ENCODE data around the gene OR6C70.
"Not testable (repeated sequence)": the region's sequence is repeated elsewhere in the genome, so short reads cannot be mapped to it uniquely, and the experiment has no call there.

Gene OR6C70

GRCh38 chr12:55470088-55470829 is at the start of gene OR6C70:
OR6C70 (minus strand) TSS chr12:55470138; CDS start chr12:55470138, 0 bp downstream.
- DNase-seq = no peak

- DNase-seq = no peak
Observed at GRCh38 chr12:55516391-55516790, 46.5 kb upstream of the OR6C70 start.

DNA sequence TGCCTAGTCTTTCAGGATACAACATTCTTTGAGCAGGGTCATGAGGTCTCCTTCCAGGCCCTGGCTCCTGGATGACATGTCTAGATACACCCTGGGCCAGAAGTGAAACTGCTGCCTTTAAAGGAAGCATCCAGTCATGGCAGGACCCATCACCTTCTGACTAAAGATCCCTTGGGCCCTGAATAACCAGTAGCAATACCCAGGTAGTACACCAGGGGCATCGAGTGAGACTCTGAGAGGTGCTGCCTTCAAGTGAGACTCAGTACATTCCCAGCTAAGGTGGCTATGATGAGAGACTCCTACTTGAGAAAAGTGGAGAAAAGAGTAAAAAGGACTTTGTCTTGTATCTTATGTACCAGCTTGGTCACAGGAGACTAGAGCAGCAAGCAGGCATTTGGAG is 45.8 kb upstream of the OR6C70 start:
- no peak for DNase-seq

- no peak for DNase-seq
Observed at GRCh38 chr12:55501601-55502000, 31.7 kb upstream of the OR6C70 start.

GRCh38 chr12:55499810-55500252 is 29.9 kb upstream of the OR6C70 start:
- no peak for DNase-seq

DNA sequence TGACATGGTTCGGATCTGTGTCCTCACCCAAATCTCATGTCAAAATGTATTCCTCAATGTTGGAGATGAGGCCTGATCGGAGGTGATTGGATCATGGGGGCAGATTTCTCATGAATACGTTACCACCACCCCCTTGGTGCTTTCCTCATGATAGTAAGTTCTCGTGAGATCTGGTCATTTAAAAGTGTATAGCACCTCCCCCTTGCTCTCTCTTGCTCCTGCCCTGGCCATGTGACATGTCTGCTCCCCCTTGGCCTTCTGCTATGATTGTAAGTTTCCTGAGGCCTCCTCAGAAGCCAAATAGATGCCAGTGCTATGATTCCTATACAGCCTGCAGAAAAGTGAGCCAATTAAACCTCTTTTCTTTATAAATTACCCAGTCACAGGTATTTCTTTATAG is 29.3 kb upstream of the OR6C70 start:
- DNase-seq = no peak

- no peak for DNase-seq
Observed at GRCh38 chr12:55495490-55495889, 25.6 kb upstream of the OR6C70 start.

- DNase-seq = no peak
Observed at GRCh38 chr12:55492078-55492477, 22.1 kb upstream of the OR6C70 start, which contains the start of gene OR6C68. OR6C68 (plus strand) TSS chr12:55492378; CDS start chr12:55492378, 0 bp downstream.

DNA sequence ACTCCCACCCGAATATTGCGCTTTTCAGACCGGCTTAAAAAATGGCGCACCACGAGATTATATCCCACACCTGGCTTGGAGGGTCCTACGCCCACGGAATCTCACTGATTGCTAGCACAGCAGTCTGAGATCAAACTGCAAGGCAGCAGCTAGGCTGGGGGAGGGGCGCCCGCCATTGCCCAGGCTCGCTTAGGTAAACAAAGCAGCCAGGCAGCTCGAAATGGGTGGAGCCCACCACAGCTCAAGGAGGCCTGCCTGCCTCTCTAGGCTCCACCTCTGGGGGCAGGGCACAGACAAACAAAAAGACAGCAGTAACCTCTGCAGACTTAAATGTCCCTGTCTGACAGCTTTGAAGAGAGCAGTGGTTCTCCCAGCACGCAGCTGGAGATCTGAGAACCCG is 14.3 kb upstream of the OR6C70 start:
- DNase-seq = not testable (repeated sequence)

DNA sequence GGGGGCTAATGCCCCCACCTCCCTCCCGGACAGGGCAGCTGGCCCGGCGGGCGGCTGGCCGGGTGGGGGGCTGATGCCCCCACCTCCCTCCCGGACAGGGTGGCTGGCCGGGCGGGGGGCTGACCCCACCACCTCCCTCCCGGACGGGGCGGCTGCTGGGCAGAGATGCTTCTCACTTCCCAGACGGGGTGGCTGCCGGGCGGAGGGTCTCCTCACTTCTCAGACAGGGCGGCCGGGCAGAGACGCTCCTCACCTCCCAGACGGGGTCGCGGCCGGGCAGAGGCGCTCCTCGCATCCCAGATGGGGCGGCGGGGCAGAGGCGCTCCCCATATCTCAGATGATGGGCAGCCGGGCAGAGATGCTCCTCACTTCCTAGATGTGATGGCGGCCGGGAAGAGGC is 9.2 kb upstream of the OR6C70 start:
- DNase-seq = not testable (repeated sequence)

DNA sequence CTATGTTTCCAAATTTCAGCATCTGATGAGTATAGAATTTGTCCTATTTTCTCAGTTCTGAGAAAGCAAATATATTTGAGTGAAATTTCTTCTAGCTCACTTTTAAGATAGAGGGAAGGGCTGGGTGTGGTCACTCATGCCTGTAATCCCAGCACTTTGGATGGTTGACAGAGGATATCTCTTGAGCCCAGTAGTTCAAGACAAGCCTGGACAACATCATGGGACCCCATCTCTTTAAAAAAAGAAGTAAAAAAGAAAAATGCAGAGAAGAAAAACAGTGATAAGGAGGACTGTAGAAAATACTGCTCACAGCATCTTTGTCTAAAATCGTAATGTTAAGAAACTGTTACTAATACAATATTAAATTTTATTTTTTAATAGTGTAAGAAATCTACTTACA is 2.3 kb upstream of the OR6C70 start:
- DNase-seq = no peak

GRCh38 chr12:55469291-55469690 is 647 bp downstream of the OR6C70 start:
- no peak for DNase-seq

DNA sequence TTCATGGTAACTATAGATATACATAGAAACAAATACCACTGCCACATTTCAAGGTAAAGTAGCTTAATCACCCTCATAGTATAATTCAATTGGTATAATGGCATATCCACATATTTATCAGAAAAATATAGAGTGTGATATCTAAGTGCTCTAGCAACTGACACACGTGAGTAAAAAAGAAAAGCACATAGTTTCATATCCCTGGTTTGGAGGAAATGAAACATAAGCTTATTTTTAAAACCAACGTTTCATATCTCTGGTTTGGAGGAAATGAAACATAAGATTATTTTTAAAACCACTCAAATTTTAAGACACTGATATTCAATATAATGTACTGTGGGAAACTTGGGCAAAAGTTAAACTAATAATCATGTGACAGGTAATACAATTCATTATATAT is 2.1 kb downstream of the OR6C70 start:
- DNase-seq = no peak

GRCh38 chr12:55464926-55465325 is 5.0 kb downstream of the OR6C70 start:
- DNase-seq = not testable (repeated sequence)

DNA sequence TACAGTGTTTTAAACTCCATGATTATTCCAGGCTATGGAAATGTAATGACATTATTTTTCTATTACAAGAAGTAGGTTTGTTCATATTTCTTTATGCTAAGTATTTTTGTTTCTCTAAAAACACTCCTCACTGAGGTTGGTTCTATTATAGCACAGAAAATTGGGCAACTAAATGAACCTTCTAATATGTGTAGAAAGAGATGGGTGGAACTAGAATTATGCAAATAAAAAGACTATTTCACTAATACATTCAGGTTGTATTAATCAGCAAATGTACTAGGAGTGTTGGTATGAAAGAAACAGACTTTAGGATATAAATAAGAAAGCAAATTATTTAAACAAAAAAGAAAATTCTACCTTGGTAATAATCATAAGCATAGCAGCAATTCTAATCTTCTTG is 21.1 kb downstream of the OR6C70 start:
- DNase-seq = no peak

DNA sequence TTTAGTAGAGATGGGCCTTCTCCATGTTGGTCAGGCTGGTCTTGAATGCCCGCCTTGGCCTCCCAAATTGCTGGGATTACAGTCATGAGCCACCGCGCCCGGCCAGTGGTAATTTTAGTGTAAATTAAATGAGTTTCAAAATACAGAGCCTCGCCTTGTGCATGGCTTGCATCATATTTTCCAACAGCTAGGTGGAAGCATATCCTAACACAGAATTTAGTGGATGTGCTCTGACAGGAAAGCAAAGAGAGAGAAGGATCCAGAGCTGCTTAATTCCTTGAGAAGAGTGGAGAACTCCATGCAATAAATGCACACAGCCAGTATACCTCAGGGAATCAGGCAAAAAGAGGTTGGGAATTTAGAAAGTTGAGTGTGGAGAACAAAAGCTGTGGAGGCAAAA is 23.6 kb downstream of the OR6C70 start:
- no peak for DNase-seq

DNA sequence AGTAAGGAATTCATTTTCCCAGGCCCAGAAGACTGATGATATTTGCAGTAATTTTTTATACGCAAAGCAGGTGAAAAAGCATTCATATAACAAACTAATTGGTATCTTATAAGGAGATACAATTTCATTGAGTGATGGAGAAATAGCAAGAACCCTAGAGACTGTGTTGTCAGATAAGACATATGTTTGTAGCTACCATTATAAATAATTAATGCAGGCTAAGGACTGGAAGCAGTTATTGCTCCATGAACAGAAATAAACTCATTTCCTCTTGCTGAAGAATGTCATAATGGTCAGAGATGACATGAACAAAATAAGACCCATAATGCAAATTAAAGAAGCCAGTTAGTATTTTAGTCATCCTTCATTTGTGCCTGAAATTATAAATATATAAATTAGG is 24.6 kb downstream of the OR6C70 start:
- DNase-seq = no peak

DNA sequence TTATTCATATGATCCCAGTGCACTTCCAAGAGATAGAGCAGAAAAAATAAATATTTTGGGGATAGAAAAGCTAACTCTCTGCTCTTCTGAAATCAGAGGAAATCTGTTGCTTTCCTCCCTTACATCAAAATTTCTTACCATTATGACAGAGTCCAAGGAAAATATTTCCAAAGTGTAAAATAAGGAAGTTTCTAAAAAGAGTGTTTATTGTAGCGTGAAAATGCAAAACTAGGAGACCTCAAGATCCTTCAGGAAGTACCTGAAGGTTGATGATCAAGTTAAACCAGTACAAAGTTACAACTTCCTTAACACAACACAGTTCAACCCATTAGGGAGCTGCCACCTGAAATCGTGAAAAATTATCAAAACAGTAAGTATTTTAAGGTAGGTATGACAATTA is 26.2 kb downstream of the OR6C70 start, which contains the start of gene OR6C2:
TSS of gene OR6C2 (plus strand) at position 301 of the 400 bp plus-strand sequence. CDS start 8,138 bp downstream, outside the sequence.
- DNase-seq = no peak

DNA sequence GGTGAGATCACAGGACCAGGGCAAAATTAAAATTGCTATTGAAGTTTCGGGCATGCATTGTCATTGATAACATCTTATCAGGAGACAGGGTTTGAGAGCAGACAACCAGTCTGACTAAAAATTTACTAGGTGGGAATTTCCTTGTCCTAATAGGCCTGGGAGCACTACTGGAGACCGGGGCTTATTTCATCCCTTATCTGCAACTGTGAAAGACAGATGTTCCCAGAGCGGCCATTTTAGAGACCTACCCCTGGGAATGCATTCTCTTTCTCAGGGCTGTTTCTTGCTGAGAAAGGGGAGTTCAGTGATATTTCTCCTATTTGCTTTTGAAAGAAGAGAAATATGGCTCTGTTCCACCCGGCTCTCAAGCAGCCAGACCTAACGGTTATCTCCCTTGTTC is 28.7 kb downstream of the OR6C70 start:
- not testable (repeated sequence) for DNase-seq

DNA sequence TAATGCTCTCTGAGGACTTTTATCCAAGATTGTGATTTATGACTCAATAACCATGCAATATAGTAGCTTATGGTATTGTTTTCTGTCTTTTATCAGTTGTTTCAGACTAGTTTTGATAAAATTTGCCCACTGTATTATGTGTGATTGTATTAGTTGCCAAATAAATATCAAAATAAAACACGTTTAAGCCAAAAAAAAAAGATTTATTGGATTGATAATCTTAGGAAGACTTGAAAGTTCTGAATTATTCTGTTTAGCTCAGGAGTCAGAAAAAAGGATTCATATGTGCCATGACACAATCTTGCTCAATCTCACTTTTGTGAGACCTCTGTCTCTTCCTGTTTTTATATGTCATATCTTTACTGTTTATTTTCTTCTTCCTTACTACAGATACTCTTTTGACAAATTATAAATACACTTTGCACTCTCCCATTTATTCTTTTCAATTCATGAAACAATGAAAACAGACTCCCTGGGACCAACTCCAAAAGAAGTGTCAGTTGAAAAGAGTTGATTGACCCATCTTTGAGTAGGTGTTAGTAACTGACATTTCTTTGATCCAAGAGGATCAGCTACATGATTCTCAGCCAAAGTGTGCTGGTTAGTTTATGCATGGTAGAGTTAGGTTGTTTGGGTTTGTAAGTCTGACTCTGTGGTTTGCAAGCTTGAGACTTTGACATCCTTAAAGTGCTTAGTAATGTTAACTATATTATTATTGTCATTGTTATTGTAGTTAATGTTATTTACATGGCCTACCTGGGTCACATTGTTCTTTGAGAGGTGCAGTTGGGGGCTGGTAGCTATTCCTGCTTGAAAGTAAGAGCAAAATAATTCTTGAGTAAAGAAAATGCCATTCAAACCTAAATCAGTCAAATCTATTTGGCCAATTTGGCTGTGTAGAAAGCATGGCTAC is 41.4 kb downstream of the OR6C70 start:
- no peak for DNase-seq

DNA sequence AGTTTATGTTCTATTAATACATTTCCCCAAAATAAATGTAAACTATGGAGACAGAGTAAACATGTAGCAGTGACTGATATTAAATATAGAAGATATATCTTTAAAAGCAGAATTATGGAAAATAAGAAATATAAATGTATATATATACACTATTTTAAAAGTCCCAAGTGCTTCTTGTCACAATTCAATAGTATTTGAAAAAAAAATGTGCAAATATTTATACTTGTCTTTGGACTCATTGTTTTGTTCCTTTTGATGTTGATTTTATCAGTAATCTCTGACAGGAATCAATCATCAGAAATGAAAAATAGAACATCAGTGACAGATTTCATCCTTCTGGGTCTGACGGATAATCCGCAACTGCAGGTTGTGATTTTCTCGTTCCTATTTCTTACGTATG is 44.0 kb downstream of the OR6C70 start, which contains the start of gene OR6C76:
TSS of gene OR6C76 (plus strand) at position 301 of the 400 bp plus-strand sequence. CDS start at position 301, 0 bp downstream.
- DNase-seq = no peak

GRCh38 chr12:55420307-55420962 is 49.5 kb downstream of the OR6C70 start:
- no peak for DNase-seq
